Upper lobe of left lung (tissue), 6 donors: ENCODE results near the gene MUC2. TPM values are rescaled to one million over a fixed set of nuclear protein-coding genes. Genes with fewer than 3 reads are reported as not detected.

Source experiments
- ATAC-seq, 2 donors: fragments of 200-7000 bp; cut with Tn5 transposase; one replicate each; pipeline ENCODE4 v1.9.1; 2022; ENCODE audit warnings: mild to moderate bottlenecking in 2 of 2, moderate library complexity in 2 of 2; ENCODE audit not compliant: low FRiP score in 2 of 2
- DNase-seq, 2 donors: peaks; one replicate each; pipeline ENCODE4 v3.0.0-alpha.2; 2019 to 2020
- H3K27ac ChIP-seq, 4 donors: fragments of 200-600 bp; sonication (generic); one replicate each; pipeline ENCODE4 v1.5.1; 2016 to 2019
- H3K27me3 ChIP-seq, 4 donors: fragments of 200-600 bp; sonication (generic); one replicate each; pipeline ENCODE4 v1.5.1; 2017 to 2019
- H3K36me3 ChIP-seq, 4 donors: fragments of 200-600 bp; sonication (generic); one replicate each; pipeline ENCODE4 v1.5.1; 2016 to 2019
- H3K4me1 ChIP-seq, 4 donors: fragments of 200-600 bp; sonication (generic); one replicate each; pipeline ENCODE4 v1.5.1; 2018 to 2019
- H3K4me3 ChIP-seq, 4 donors: fragments of 200-600 bp; sonication (generic); one replicate each; pipeline ENCODE4 v1.5.1; 2017 to 2019; ENCODE audit warnings: mild to moderate bottlenecking in 2 of 4, moderate library complexity in 1 of 4
- H3K9me3 ChIP-seq, 4 donors: fragments of 200-600 bp; sonication (generic); one replicate each; pipeline ENCODE4 v1.5.1; 2018 to 2019
- EP300 ChIP-seq, 4 donors: sonication (generic); formaldehyde crosslinking; IDR thresholded peaks; one replicate each; pipeline ENCODE4 v1.5.1; 2017; ENCODE audit warnings: antibody characterized with exemption in 4 of 4, control low read depth in 2 of 4
- POLR2A ChIP-seq, 4 donors: fragments of 450-650 bp; IDR thresholded peaks; one replicate each; pipeline ENCODE4 v1.5.1; 2016 to 2017; ENCODE audit warnings: antibody characterized with exemption in 4 of 4, mild to moderate bottlenecking in 2 of 4
- POLR2AphosphoS5 ChIP-seq, 2 donors: sonication (generic); formaldehyde crosslinking; IDR thresholded peaks; one replicate each; pipeline ENCODE4 v1.5.1; 2017; ENCODE audit warnings: antibody characterized with exemption in 2 of 2
- WGBS, 2 donors: methylation state at CpG; one replicate each; pipeline ENCODE4 v1.1.5; 2017 to 2018; 5-methylcytosine and 5-hydroxymethylcytosine counted together
- total RNA-seq, 6 donors: library from RNA; depleted of rRNA in 4 of 6; stranded (reverse); fragments of >200 nt in 4 of 6; gene quantifications; one replicate each; pipeline versions ENCODE4 v1.1.0 to v1.2.1, GENCODE V29; 2016 to 2021
- TF ChIP-seq, protein P1 (sequence below), 6 experiments: fragments of 450-650 bp in 4 of 6; fragments of 200-600 bp in 2 of 6; sonication (generic) in 2 of 6; IDR thresholded peaks; one replicate each; pipeline ENCODE4 v1.5.1; 2016 to 2019; ENCODE audit warnings: antibody characterized with exemption in 6 of 6
- donor health status: DM: no; HTN: no; CAD: no; lungs with moderate emphysema.
- donor health status: DM: no; HTN: yes; CAD: no; lungs with severe emphysema.

The MUC2 gene
- total RNA-seq, 6 donors from 2014 or later = 0.11 to 0.84 TPM; not detected in 4

GRCh38 chr11:1088927-1089737 is 14.5 kb downstream of the MUC2 start:
- Histone ChIP-seq H3K27me3 (no peaks in the 10 kb centered on the region), H3K36me3 (no peaks in the 10 kb centered on the region), H3K4me1 (no peaks in the 10 kb centered on the region), H3K9me3 (no peaks in the 10 kb centered on the region), H3K27ac (no peak overlapping the region), H3K4me3 (no peak overlapping the region)
- TF ChIP-seq EP300 (IDR thresholded peaks at IDR 0.05) = no peak
- no peak for TF ChIP-seq POLR2A (IDR thresholded peaks at IDR 0.05)
- TF ChIP-seq POLR2AphosphoS5 (IDR thresholded peaks at IDR 0.05) = no peak
- TF ChIP-seq, protein P1, sequence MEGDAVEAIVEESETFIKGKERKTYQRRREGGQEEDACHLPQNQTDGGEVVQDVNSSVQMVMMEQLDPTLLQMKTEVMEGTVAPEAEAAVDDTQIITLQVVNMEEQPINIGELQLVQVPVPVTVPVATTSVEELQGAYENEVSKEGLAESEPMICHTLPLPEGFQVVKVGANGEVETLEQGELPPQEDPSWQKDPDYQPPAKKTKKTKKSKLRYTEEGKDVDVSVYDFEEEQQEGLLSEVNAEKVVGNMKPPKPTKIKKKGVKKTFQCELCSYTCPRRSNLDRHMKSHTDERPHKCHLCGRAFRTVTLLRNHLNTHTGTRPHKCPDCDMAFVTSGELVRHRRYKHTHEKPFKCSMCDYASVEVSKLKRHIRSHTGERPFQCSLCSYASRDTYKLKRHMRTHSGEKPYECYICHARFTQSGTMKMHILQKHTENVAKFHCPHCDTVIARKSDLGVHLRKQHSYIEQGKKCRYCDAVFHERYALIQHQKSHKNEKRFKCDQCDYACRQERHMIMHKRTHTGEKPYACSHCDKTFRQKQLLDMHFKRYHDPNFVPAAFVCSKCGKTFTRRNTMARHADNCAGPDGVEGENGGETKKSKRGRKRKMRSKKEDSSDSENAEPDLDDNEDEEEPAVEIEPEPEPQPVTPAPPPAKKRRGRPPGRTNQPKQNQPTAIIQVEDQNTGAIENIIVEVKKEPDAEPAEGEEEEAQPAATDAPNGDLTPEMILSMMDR (IDR thresholded peaks at IDR 0.05) = no peak
- no peak for ATAC-seq
- DNase-seq = peak in 1 of 2 donors; percentile 64
- WGBS, 2 donors = 89 to 96% methylated on average over 15 to 31 of the region's 33 CpGs

DNA sequence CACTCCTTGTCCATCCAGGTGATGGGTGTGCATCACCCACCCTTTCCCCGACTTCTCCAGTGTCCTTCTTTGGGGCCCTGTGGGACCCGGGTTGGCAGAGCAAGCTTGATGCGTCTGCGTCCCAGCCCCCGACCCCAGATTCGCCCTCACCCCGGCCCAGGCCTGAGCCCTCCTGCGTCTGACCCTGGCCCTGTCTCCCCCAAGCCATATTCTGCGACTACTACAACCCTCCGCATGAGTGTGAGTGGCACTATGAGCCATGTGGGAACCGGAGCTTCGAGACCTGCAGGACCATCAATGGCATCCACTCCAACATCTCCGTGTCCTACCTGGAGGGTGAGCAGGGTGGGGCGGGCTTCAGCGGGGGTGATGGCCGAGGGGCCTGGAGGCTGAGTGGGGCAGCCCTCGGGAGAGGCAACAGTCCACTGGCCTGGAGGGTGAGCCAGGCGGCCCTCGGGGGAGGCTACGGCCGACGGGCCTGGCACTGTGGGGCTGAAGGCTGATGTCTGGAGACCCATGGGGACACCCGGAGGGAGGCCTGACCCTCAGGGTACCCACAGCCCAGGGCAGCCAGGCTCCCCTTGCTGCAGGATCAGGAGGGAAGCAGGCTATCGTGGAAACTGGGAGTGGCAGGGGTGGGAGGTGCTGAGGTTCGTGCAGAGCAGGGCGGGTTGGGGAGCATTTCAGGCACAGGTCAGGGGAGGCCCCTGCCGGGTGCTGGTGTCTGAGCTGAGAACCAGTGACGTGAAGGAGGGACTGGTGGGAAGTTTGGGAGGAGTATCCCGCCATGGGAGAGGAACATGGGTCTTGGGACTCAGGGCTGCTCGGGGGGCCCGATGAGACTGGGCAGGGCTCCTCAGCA is 15.3 kb downstream of the MUC2 start:
- DNase-seq = peak in 1 of 2 donors; percentile 68

GRCh38 chr11:1090600-1091331 is 16.1 kb downstream of the MUC2 start:
- Histone ChIP-seq H3K4me1 (no peaks in the 10 kb centered on the region), H3K27me3 (no peaks in the 10 kb centered on the region), H3K4me3 (no peak overlapping the region), H3K27ac (no peak overlapping the region), H3K9me3 (no peaks in the 10 kb centered on the region), H3K36me3 (no peaks in the 10 kb centered on the region)
- DNase-seq = peak in 1 of 2 donors; percentile 39
- no peak for ATAC-seq
- TF ChIP-seq POLR2A (IDR thresholded peaks at IDR 0.05) = no peak
- no peak for TF ChIP-seq EP300 (IDR thresholded peaks at IDR 0.05)
- TF ChIP-seq, protein P1 (IDR thresholded peaks at IDR 0.05) = no peak
- no peak for TF ChIP-seq POLR2AphosphoS5 (IDR thresholded peaks at IDR 0.05)
- 92 to 96% methylated on average over 10 to 20 of the region's 20 CpGs for WGBS, 2 donors

More for the DNA sequence above, 15.3 kb downstream of the MUC2 start:
- H3K27me3 ChIP-seq = no peaks in the 10 kb centered on the region
- H3K36me3 ChIP-seq = no peaks in the 10 kb centered on the region
- 90 to 92% methylated on average over 17 to 31 of the region's 31 CpGs for WGBS, 2 donors
- no peaks in the 10 kb centered on the region for H3K4me1 ChIP-seq
- no peak overlapping the region for H3K27ac ChIP-seq
- no peak overlapping the region for H3K4me3 ChIP-seq
- H3K9me3 ChIP-seq = no peaks in the 10 kb centered on the region
- no peak for ATAC-seq
- TF ChIP-seq POLR2A (IDR thresholded peaks at IDR 0.05) (no peak), POLR2AphosphoS5 (IDR thresholded peaks at IDR 0.05) (no peak), EP300 (IDR thresholded peaks at IDR 0.05) (no peak)
- TF ChIP-seq, protein P1 (IDR thresholded peaks at IDR 0.05) = no peak

DNA sequence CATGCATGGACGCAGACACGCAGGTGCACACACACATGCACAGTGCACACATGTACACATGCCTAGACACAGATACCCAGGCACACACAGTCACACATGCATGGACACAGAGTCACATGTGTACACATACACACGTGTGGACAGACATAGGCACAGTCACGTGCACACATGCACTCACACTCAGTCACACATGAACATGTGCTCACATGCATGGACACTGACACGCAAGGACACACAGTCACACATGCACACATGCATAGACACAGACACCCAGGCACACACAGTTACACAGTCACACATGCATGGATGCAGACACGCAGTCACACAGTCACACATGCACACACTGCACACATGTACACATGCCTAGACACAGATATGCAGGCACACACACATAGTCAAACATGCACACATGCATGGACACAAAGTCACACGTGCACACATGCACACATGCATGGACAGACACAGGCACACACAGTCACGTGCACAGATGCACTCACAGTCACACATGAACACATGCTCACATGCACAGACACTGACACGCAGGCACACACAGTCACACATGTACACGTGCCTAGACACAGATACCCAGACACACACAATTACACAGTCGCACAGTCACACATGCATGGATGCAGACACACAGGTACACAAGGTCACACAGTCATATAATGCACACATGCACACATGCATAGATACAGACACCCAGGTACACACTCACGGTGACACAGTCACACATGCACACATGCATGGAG is 16.8 kb downstream of the MUC2 start:
- 87 to 94% methylated on average over 7 to 12 of the region's 12 CpGs for WGBS, 2 donors
- Histone ChIP-seq H3K27ac (no peak overlapping the region), H3K4me1 (no peaks in the 10 kb centered on the region), H3K36me3 (no peaks in the 10 kb centered on the region), H3K4me3 (no peak overlapping the region), H3K9me3 (no peaks in the 10 kb centered on the region), H3K27me3 (no peaks in the 10 kb centered on the region)
- TF ChIP-seq EP300 (IDR thresholded peaks at IDR 0.05) (no peak), POLR2A (IDR thresholded peaks at IDR 0.05) (no peak)
- TF ChIP-seq, protein P1 (IDR thresholded peaks at IDR 0.05) = no peak
- ATAC-seq (no peak), DNase-seq (no peak)
